Endothelial cell of umbilical vein (primary cell): Measurements from ENCODE around the gene MYH11. TPM values are rescaled to one million over a fixed set of nuclear protein-coding genes. Genes with fewer than 3 reads are reported as not detected.

Source experiments
- BruUV-seq: library from RNA; stranded (reverse); fragments of 400-500 nt; replicated peaks from 2 replicates; lab custom pipeline; 2021; lab: Mats Ljungman, UMichigan
- CTCF ChIA-PET: fragments of 300-600, 350-600 bp; sonication (Branson Sonifier 250); formaldehyde crosslinking; loops from one replicate; lab custom pipeline; 2021; ENCODE audit warnings: antibody characterized with exemption, inconsistent platforms; lab: Charles Lee
- POLR2A ChIA-PET: fragments of 300-600, 350-600 bp; sonication (Branson Sonifier 250); formaldehyde crosslinking; loops from one replicate; lab custom pipeline; 2021; ENCODE audit warnings: antibody characterized with exemption, inconsistent platforms; lab: Charles Lee
- DNase-seq: peaks from one replicate; pipeline ENCODE4 v3.0.0-alpha.2; 2011; ENCODE audit warnings: low read depth, low spot score
- FAIRE-seq: peaks from 2 replicates; lab custom pipeline; 2011; peaks lifted over from hg19 to GRCh38; lab: Jason Lieb, UNC
- H2AFZ ChIP-seq: 2 replicates; pipeline ENCODE4 v1.6.0; 2012; ENCODE audit warnings: low read depth, low read length, control low read depth, inconsistent platforms
- H3K27ac ChIP-seq: 2 replicates; pipeline ENCODE4 v1.5.1; 2011; ENCODE audit warnings: low read depth, mild to moderate bottlenecking, control low read depth, low read length, moderate library complexity; ENCODE audit not compliant: insufficient read depth
- H3K27me3 ChIP-seq, 2 experiments: 2 replicates each; pipeline versions ENCODE4 v1.6.0 to v1.6.1; 2011; ENCODE audit warnings: low read length in 2 of 2, mixed read lengths in 1 of 2; ENCODE audit not compliant: control insufficient read depth in 2 of 2, insufficient read depth in 2 of 2
- H3K36me3 ChIP-seq, 2 experiments: 2 replicates in 1 of 2; 3 replicates in 1 of 2; pipeline ENCODE4 v1.5.1; 2011; ENCODE audit warnings: low read length in 2 of 2, mild to moderate bottlenecking in 1 of 2, moderate library complexity in 1 of 2; ENCODE audit not compliant: control insufficient read depth in 2 of 2, insufficient read depth in 2 of 2; ENCODE audit errors: extremely low read depth in 1 of 2
- H3K4me1 ChIP-seq: 3 replicates; pipeline ENCODE4 v1.5.1; 2011; ENCODE audit warnings: mild to moderate bottlenecking, low read length; ENCODE audit not compliant: control insufficient read depth, insufficient read depth; ENCODE audit errors: extremely low read depth
- H3K4me2 ChIP-seq: 2 replicates; pipeline ENCODE4 v1.6.1; 2011; ENCODE audit warnings: low read length, control low read depth, mixed read lengths; ENCODE audit not compliant: insufficient read depth
- H3K4me3 ChIP-seq, 3 experiments: fragments of 200-600 bp in 1 of 3; sonication (generic), shearing (Covaris generic) in 1 of 3; replicated peaks in 1 of 3; 2 replicates each; pipeline ENCODE4 v1.5.1; 2011 to 2016; ENCODE audit warnings: control low read depth in 3 of 3, low read length in 3 of 3, mild to moderate bottlenecking in 2 of 3, inconsistent platforms in 1 of 3, low read depth in 1 of 3, moderate library complexity in 1 of 3; ENCODE audit not compliant: insufficient read depth in 1 of 3
- H3K79me2 ChIP-seq: 2 replicates; pipeline ENCODE4 v1.6.0; 2012; ENCODE audit warnings: low read length, inconsistent platforms; ENCODE audit not compliant: control insufficient read depth, insufficient read depth
- H3K9ac ChIP-seq: replicated peaks from 2 replicates; pipeline ENCODE3; 2011; ENCODE audit warnings: low read length, control low read depth; ENCODE audit not compliant: insufficient read depth; ENCODE audit errors: extremely low read depth
- H3K9me1 ChIP-seq: replicated peaks from 3 replicates; pipeline ENCODE4 v1.6.0; 2011; ENCODE audit warnings: mild to moderate bottlenecking, low read length; ENCODE audit not compliant: control insufficient read depth, insufficient read depth; ENCODE audit errors: extremely low read depth
- H3K9me3 ChIP-seq: replicated peaks from 2 replicates; pipeline ENCODE4 v1.5.1; 2012; ENCODE audit warnings: low read length, inconsistent platforms; ENCODE audit not compliant: control insufficient read depth, insufficient read depth
- H4K20me1 ChIP-seq: replicated peaks from 2 replicates; pipeline ENCODE3; 2011; ENCODE audit warnings: mild to moderate bottlenecking, low read length; ENCODE audit not compliant: control insufficient read depth, insufficient read depth; ENCODE audit errors: extremely low read depth
- EZH2 ChIP-seq: IDR thresholded peaks from 2 replicates; pipeline ENCODE4 v1.6.1; 2012; ENCODE audit warnings: borderline replicate concordance, low read depth, mild to moderate bottlenecking, moderate library complexity, low read length, inconsistent platforms; ENCODE audit not compliant: severe bottlenecking
- FOS ChIP-seq: IDR thresholded peaks from 2 replicates; pipeline ENCODE4 v1.6.1; 2011; ENCODE audit warnings: mild to moderate bottlenecking, low read length, moderate library complexity, borderline replicate concordance; ENCODE audit not compliant: insufficient read depth
- GATA2 ChIP-seq: IDR thresholded peaks from 2 replicates; pipeline ENCODE4 v1.7.0; 2011; ENCODE audit warnings: low read depth, mild to moderate bottlenecking, moderate library complexity, mixed read lengths, low read length; ENCODE audit not compliant: insufficient read length, insufficient read depth
- JUN ChIP-seq: IDR thresholded peaks from 2 replicates; pipeline ENCODE4 v1.6.1; 2011; ENCODE audit warnings: borderline replicate concordance, low read depth; ENCODE audit not compliant: insufficient read length, insufficient read depth
- MYC ChIP-seq: IDR thresholded peaks from one replicate; pipeline ENCODE4 v1.6.1; 2011; ENCODE audit warnings: mild to moderate bottlenecking, low read depth, low read length
- POLR2A ChIP-seq: IDR thresholded peaks from 2 replicates; pipeline ENCODE4 v1.6.1; 2012; ENCODE audit warnings: low read depth, mild to moderate bottlenecking, control low read depth, low read length
- POLR2AphosphoS5 ChIP-seq: IDR thresholded peaks from 2 replicates; pipeline ENCODE4 v1.6.1; 2012; ENCODE audit warnings: low read depth, mild to moderate bottlenecking, control low read depth, low read length, moderate library complexity; ENCODE audit not compliant: insufficient read depth
- dilution Hi-C: fragments of 300-500 bp; cut with MboI; formaldehyde crosslinking; loops from one replicate; pipeline ENCODE4 v1.15.0; 2019; ENCODE audit warnings: low sequenced_read_pairs; ENCODE audit not compliant: extremely low pct_ligation_motif_present
- intact Hi-C: fragments of 100-400 bp; cut with micrococcal nuclease; formaldehyde crosslinking; loops from one replicate; pipeline ENCODE4 v1.10.0; 2022
- polyA plus RNA-seq, 4 experiments: library from polyadenylated mRNA; depleted of rRNA in 3 of 4; stranded (reverse) in 3 of 4; unstranded in 1 of 4; fragments of >200 nt; gene quantifications; 2 replicates each; pipeline versions ENCODE4 v1.2.1 to v1.2.3, GENCODE V29; 2011 to 2012; ENCODE audit warnings: missing spikeins in 1 of 4
- total RNA-seq: library from RNA; stranded (reverse); gene quantifications from 2 replicates; pipeline ENCODE4 v1.2.3, GENCODE V29; 2021
- TF ChIP-seq, protein P1 (sequence below): IDR thresholded peaks from 2 replicates; pipeline ENCODE4 v1.6.1; 2011; ENCODE audit not compliant: insufficient read depth, insufficient read length
- TF ChIP-seq, protein P2 (sequence below), 2 donors: IDR thresholded peaks; 1 replicate in 1 of 2; 2 replicates in 1 of 2; pipeline ENCODE4 v1.5.1; 2011; ENCODE audit warnings: low read length in 2 of 2, mild to moderate bottlenecking in 2 of 2, moderate library complexity in 2 of 2, control low read depth in 1 of 2, inconsistent platforms in 1 of 2, low read depth in 1 of 2; ENCODE audit not compliant: insufficient read depth in 1 of 2; ENCODE audit errors: extremely low read depth in 1 of 2

The MYH11 gene
- total and polyA plus RNA-seq, 2 donors (not counting 3 experiments of a cell fraction or from before 2014, with no cell fraction given): not detected

DNA sequence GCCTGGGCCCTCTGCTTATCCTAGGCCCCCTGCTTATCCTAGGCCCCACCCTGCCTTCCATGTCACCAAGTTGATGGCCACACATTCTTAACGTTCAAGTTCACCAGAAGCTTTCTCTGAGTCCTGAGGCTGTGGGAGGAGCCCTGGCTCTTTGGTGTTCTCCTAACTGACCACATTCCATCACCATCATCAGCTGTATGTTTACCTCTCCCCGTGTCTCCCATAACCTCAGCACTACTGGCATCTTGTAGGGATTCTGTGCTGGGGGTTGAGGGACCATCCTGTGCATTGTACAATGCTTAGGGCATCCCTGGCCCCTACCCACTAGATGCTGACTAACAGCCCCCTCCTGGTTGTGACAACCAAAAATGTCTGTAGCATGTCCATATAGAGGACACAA, 107.5 kb downstream of the MYH11 start:
- intact Hi-C loops (no loop called here), dilution Hi-C loops (no loop called here)
- Histone ChIP-seq H3K79me2 (no peaks in the 10 kb centered on the region), H3K4me3 (no peak overlapping the region), H4K20me1 (no peaks in the 10 kb centered on the region), H3K36me3 (no peaks in the 10 kb centered on the region), H3K4me2 (no peak overlapping the region), H3K9ac (no peak overlapping the region), H3K4me1 (no peaks in the 10 kb centered on the region), H3K27me3 (no peaks in the 10 kb centered on the region), H3K27ac (no peak overlapping the region), H3K9me1 (no peaks in the 10 kb centered on the region), H2AFZ (no peak overlapping the region), H3K9me3 (no peaks in the 10 kb centered on the region)
- DNase-seq (no peak), FAIRE-seq (no peak)
- TF ChIP-seq, protein P1, sequence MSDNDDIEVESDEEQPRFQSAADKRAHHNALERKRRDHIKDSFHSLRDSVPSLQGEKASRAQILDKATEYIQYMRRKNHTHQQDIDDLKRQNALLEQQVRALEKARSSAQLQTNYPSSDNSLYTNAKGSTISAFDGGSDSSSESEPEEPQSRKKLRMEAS: no peak
- TF ChIP-seq FOS: no peak
- no peak for TF ChIP-seq JUN
- no peak for TF ChIP-seq MYC
- TF ChIP-seq EZH2: no peak
- no peak for TF ChIP-seq POLR2AphosphoS5
- no peak for TF ChIP-seq POLR2A
- no peak for TF ChIP-seq GATA2
- TF ChIP-seq, protein P2, sequence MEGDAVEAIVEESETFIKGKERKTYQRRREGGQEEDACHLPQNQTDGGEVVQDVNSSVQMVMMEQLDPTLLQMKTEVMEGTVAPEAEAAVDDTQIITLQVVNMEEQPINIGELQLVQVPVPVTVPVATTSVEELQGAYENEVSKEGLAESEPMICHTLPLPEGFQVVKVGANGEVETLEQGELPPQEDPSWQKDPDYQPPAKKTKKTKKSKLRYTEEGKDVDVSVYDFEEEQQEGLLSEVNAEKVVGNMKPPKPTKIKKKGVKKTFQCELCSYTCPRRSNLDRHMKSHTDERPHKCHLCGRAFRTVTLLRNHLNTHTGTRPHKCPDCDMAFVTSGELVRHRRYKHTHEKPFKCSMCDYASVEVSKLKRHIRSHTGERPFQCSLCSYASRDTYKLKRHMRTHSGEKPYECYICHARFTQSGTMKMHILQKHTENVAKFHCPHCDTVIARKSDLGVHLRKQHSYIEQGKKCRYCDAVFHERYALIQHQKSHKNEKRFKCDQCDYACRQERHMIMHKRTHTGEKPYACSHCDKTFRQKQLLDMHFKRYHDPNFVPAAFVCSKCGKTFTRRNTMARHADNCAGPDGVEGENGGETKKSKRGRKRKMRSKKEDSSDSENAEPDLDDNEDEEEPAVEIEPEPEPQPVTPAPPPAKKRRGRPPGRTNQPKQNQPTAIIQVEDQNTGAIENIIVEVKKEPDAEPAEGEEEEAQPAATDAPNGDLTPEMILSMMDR (IDR thresholded peaks at IDR 0.05; ENCODE audit: extremely low read depth in 1 of 2, insufficient read depth in 1 of 2, low read depth in 1 of 2, low read length in 2 of 2): no peak
- ChIA-PET POLR2A (no interaction called here), CTCF (interaction anchor here (1.4 kb wide), 1 partner anchor 8 kb away, joined by 4 read pairs; no protein-coding TSS in a partner anchor)
- no TSS peak for BruUV-seq
